HEK293 (cell line): ENCODE measurements around the gene MEI4.
"Not testable (repeated sequence)": the region's sequence is repeated elsewhere in the genome, so short reads cannot be mapped to it uniquely, and the experiment has no call there.

Source experiments
- CTCF ChIA-PET: fragments of 350-600 bp; formaldehyde crosslinking; extraction: SDS; loops from one replicate; lab custom pipeline; 2021; ENCODE audit warnings: antibody characterized with exemption; lab: Yijun Ruan, JAX
- POLR2A ChIA-PET: fragments of 300-600 bp; formaldehyde crosslinking; extraction: SDS; loops from one replicate; lab custom pipeline; 2020; ENCODE audit warnings: antibody characterized with exemption, inconsistent platforms; lab: Yijun Ruan, JAX
- H3K27ac ChIP-seq: fragments of 200-500 bp; sonication (Bioruptor generic); 2 replicates; pipeline ENCODE4 v1.5.1; 2014; ENCODE audit warnings: low read depth, low read length, control low read depth, inconsistent platforms; ENCODE audit errors: extremely low read depth
- H3K36me3 ChIP-seq, 2 experiments: fragments of 200-500 bp in 1 of 2; sonication (Bioruptor generic) in 1 of 2; 1 replicate in 1 of 2; 2 replicates in 1 of 2; pipeline ENCODE4 v1.5.1; 2014 to 2017; ENCODE audit warnings: inconsistent platforms in 2 of 2, low read length in 2 of 2; ENCODE audit not compliant: control insufficient read depth in 2 of 2, insufficient read depth in 1 of 2
- H3K4me1 ChIP-seq: fragments of 200-500 bp; sonication (Bioruptor generic); 2 replicates; pipeline ENCODE4 v1.5.1; 2014; ENCODE audit warnings: mild to moderate bottlenecking, low read length, inconsistent platforms; ENCODE audit not compliant: control insufficient read depth, insufficient read depth
- H3K4me3 ChIP-seq: 2 replicates; pipeline ENCODE4 v1.5.1; 2011; ENCODE audit warnings: low read depth, mild to moderate bottlenecking, control low read depth, low read length, moderate library complexity
- H3K9me3 ChIP-seq: fragments of 200-500 bp; sonication (Bioruptor generic); 2 replicates; pipeline ENCODE4 v1.5.1; 2014; ENCODE audit warnings: low read depth, low read length, inconsistent platforms; ENCODE audit not compliant: control insufficient read depth, insufficient read depth
- HOXA7 ChIP-seq: sonication (generic); formaldehyde crosslinking; IDR thresholded peaks from 2 replicates; pipeline ENCODE4 v1.8.1; 2022; ENCODE audit warnings: missing genetic modification reagents, borderline replicate concordance
- SALL2 ChIP-seq: fragments of 450-650 bp; formaldehyde crosslinking; IDR thresholded peaks from 2 replicates; pipeline ENCODE4 v1.5.0; 2017; ENCODE audit warnings: missing biosample characterization, mild to moderate bottlenecking, missing genetic modification characterization, borderline replicate concordance
- TSHZ1 ChIP-seq: fragments of 450-650 bp; formaldehyde crosslinking; IDR thresholded peaks from 2 replicates; pipeline ENCODE4 v1.5.1; 2016; ENCODE audit warnings: missing biosample characterization, missing genetic modification characterization, borderline replicate concordance
- YY2 ChIP-seq: fragments of 450-650 bp; formaldehyde crosslinking; IDR thresholded peaks from 2 replicates; pipeline ENCODE4 v1.5.1; 2016; ENCODE audit warnings: missing biosample characterization, missing genetic modification characterization
- ZFP3 ChIP-seq: fragments of 450-650 bp; formaldehyde crosslinking; IDR thresholded peaks from 2 replicates; pipeline ENCODE4 v1.5.1; 2016; ENCODE audit warnings: low read depth, missing biosample characterization, missing genetic modification characterization
- ZNF132 ChIP-seq: fragments of 450-650 bp; formaldehyde crosslinking; IDR thresholded peaks from 2 replicates; pipeline ENCODE4 v1.5.1; 2017; ENCODE audit warnings: missing biosample characterization, missing genetic modification characterization, borderline replicate concordance
- ZNF18 ChIP-seq: fragments of 450-650 bp; formaldehyde crosslinking; IDR thresholded peaks from 2 replicates; pipeline ENCODE4 v1.5.1; 2016; ENCODE audit warnings: missing biosample characterization, missing genetic modification characterization
- ZNF341 ChIP-seq: fragments of 450-650 bp; formaldehyde crosslinking; IDR thresholded peaks from 2 replicates; pipeline ENCODE4; 2016; ENCODE audit warnings: low read depth, missing biosample characterization, missing genetic modification characterization
- ZNF48 ChIP-seq: fragments of 450-650 bp; formaldehyde crosslinking; IDR thresholded peaks from 2 replicates; pipeline ENCODE4 v1.5.1; 2016; ENCODE audit warnings: missing biosample characterization, missing genetic modification characterization
- ZNF585B ChIP-seq: fragments of 450-650 bp; formaldehyde crosslinking; IDR thresholded peaks from 2 replicates; pipeline ENCODE4 v1.5.1; 2016; ENCODE audit warnings: missing biosample characterization, missing genetic modification characterization
- ZNF596 ChIP-seq: fragments of 450-650 bp; IDR thresholded peaks from 2 replicates; pipeline ENCODE4 v1.5.0; 2018; ENCODE audit warnings: missing biosample characterization, mild to moderate bottlenecking, missing genetic modification characterization, moderate library complexity
- ZNF654 ChIP-seq: fragments of 450-650 bp; formaldehyde crosslinking; IDR thresholded peaks from 2 replicates; pipeline ENCODE4 v1.5.1; 2016; ENCODE audit warnings: low read depth, missing biosample characterization, missing genetic modification characterization
- ZNF677 ChIP-seq: fragments of 450-650 bp; IDR thresholded peaks from 2 replicates; pipeline ENCODE4 v1.5.0; 2018; ENCODE audit warnings: missing biosample characterization, mild to moderate bottlenecking, missing genetic modification characterization, moderate library complexity
- ZNF76 ChIP-seq: fragments of 450-650 bp; formaldehyde crosslinking; IDR thresholded peaks from 2 replicates; pipeline ENCODE4; 2016; ENCODE audit warnings: low read depth, missing biosample characterization, missing genetic modification characterization, borderline replicate concordance
- ZNF785 ChIP-seq: fragments of 450-650 bp; formaldehyde crosslinking; IDR thresholded peaks from 2 replicates; pipeline ENCODE4 v1.5.1; 2016; ENCODE audit warnings: missing biosample characterization, missing genetic modification characterization
- ZNF837 ChIP-seq: fragments of 450-650 bp; formaldehyde crosslinking; IDR thresholded peaks from 2 replicates; pipeline ENCODE4 v1.5.1; 2016; ENCODE audit warnings: missing biosample characterization, missing genetic modification characterization
- ZSCAN4 ChIP-seq: fragments of 450-650 bp; formaldehyde crosslinking; IDR thresholded peaks from 2 replicates; pipeline ENCODE4 v1.5.1; 2017; ENCODE audit warnings: missing biosample characterization, missing genetic modification characterization
- ZXDB ChIP-seq: fragments of 450-650 bp; formaldehyde crosslinking; IDR thresholded peaks from 2 replicates; pipeline ENCODE4 v1.5.1; 2016; ENCODE audit warnings: missing biosample characterization, missing genetic modification characterization
- TF ChIP-seq, protein P1 (sequence below): fragments of 450-650 bp; formaldehyde crosslinking; IDR thresholded peaks from 2 replicates; pipeline ENCODE4 v1.5.1; 2016; ENCODE audit warnings: missing biosample characterization, missing genetic modification characterization

MEI4 gene

GRCh38 chr6:77688649-77689048, 35.8 kb downstream of the MEI4 start:
- TF ChIP-seq ZNF837 (tag by site-specific recombination) (no peak), ZXDB (tag by site-specific recombination) (no peak), ZNF48 (tag by site-specific recombination) (no peak)
- no peaks in the 10 kb centered on the region for H3K36me3 ChIP-seq
- no peak overlapping the region for H3K4me3 ChIP-seq
- H3K4me1 ChIP-seq, result no peaks in the 10 kb centered on the region
- no peak overlapping the region for H3K27ac ChIP-seq
- ChIA-PET POLR2A (no interaction called here), CTCF (interaction anchor here (0.6 kb wide), 1 partner anchor 49 kb away, joined by 3 read pairs; no protein-coding TSS in a partner anchor)
- no peaks in the 10 kb centered on the region for H3K9me3 ChIP-seq

DNA sequence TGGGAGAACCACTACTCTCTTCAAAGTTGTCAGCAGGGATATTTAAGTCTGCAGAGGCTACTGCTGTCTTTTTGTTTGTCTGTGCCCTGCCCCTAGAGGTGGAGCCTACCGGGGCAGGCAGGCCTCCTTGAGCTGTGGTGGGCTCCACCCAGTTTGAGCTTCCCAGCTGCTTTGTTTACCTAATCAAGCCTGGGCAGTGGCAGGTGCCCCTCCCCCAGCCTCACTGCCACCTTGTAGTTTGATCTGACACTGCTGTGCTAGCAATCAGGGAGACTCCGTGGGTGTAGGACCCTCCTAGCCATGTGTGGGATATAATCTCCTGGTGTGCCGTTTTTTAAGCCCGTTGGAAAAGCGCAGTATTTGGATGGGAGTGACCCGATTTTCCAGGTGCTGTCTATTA, 47.3 kb downstream of the MEI4 start:
- H3K27ac ChIP-seq, H3K4me3 ChIP-seq, H3K9me3 ChIP-seq, H3K36me3 ChIP-seq, POLR2A ChIA-PET, H3K4me1 ChIP-seq: not testable (repeated sequence)
- CTCF ChIA-PET, result interaction anchor here (0.6 kb wide), 1 partner anchor 15 kb away, joined by 3 read pairs; no protein-coding TSS in a partner anchor

- ChIA-PET POLR2A (no interaction called here), CTCF (no interaction called here)
- no peaks in the 10 kb centered on the region for H3K4me1 ChIP-seq
- H3K36me3 ChIP-seq, result no peaks in the 10 kb centered on the region
- no peak overlapping the region for H3K4me3 ChIP-seq
- no peaks in the 10 kb centered on the region for H3K9me3 ChIP-seq
- no peak overlapping the region for H3K27ac ChIP-seq
- TF ChIP-seq ZNF18 (tag by site-specific recombination), result no peak
Measured at GRCh38 chr6:77707603-77708002, 54.8 kb downstream of the MEI4 start.

- Histone ChIP-seq H3K4me3 (no peak overlapping the region), H3K27ac (no peak overlapping the region), H3K4me1 (no peaks in the 10 kb centered on the region), H3K36me3 (no peaks in the 10 kb centered on the region), H3K9me3 (no peaks in the 10 kb centered on the region)
- CTCF ChIA-PET, result no interaction called here
- POLR2A ChIA-PET, result no interaction called here
- TF ChIP-seq ZSCAN4 (tag by site-specific recombination), result no peak
- TF ChIP-seq ZNF596 (tag by site-specific recombination), result no peak
- no peak for TF ChIP-seq ZFP3 (tag by site-specific recombination)
- TF ChIP-seq ZNF341 (tag by site-specific recombination), result no peak
- TF ChIP-seq ZNF132, result no peak
- no peak for TF ChIP-seq ZNF585B (tag by site-specific recombination)
- no peak for TF ChIP-seq YY2
- TF ChIP-seq ZNF677 (tag by site-specific recombination), result no peak
- no peak for TF ChIP-seq HOXA7 (CRISPR knock-in tag)
- TF ChIP-seq ZNF76 (tag by site-specific recombination), result no peak
Measured at GRCh38 chr6:77715588-77715987, 62.7 kb downstream of the MEI4 start.

- POLR2A ChIA-PET, result no interaction called here
- Histone ChIP-seq H3K27ac (no peak overlapping the region), H3K36me3 (no peaks in the 10 kb centered on the region), H3K9me3 (no peaks in the 10 kb centered on the region), H3K4me1 (no peaks in the 10 kb centered on the region), H3K4me3 (no peak overlapping the region)
- TF ChIP-seq ZNF654 (tag by site-specific recombination) (no peak), TSHZ1 (no peak), SALL2 (no peak), ZNF785 (tag by site-specific recombination) (no peak)
- TF ChIP-seq, protein P1, sequence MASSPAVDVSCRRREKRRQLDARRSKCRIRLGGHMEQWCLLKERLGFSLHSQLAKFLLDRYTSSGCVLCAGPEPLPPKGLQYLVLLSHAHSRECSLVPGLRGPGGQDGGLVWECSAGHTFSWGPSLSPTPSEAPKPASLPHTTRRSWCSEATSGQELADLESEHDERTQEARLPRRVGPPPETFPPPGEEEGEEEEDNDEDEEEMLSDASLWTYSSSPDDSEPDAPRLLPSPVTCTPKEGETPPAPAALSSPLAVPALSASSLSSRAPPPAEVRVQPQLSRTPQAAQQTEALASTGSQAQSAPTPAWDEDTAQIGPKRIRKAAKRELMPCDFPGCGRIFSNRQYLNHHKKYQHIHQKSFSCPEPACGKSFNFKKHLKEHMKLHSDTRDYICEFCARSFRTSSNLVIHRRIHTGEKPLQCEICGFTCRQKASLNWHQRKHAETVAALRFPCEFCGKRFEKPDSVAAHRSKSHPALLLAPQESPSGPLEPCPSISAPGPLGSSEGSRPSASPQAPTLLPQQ, result no peak
- CTCF ChIA-PET, result no interaction called here
Measured at GRCh38 chr6:77716311-77716710, 63.5 kb downstream of the MEI4 start.
